Naive B cell (primary cell): ENCODE measurements around the gene ZNF446. TPM values are rescaled to one million over a fixed set of nuclear protein-coding genes. Genes with fewer than 3 reads are reported as not detected.
A peak's percentile ranks its signal among the peaks of the same experiment; 100 is the strongest.
"Not testable (repeated sequence)": the region's sequence is repeated elsewhere in the genome, so short reads cannot be mapped to it uniquely, and the experiment has no call there.

Source experiments
- ATAC-seq, 2 donors: fragments of 150-1000 bp; cut with Tn5 transposase; 2 replicates each; pipeline ENCODE4 v1.10.0; 2021; ENCODE audit warnings: low read depth in 2 of 2, mild to moderate bottlenecking in 2 of 2, moderate library complexity in 2 of 2
- DNase-seq: peaks from one replicate; pipeline ENCODE4 v3.0.0; 2022
- H3K27ac Mint-ChIP-seq, 6 donors: one replicate each; pipeline ENCODE4 v1.8.0; 2020 to 2022; ENCODE audit warnings: mild to moderate bottlenecking in 6 of 6, mixed read lengths in 6 of 6, moderate library complexity in 5 of 6, inconsistent platforms in 2 of 6
- H3K27me3 Mint-ChIP-seq, 3 donors: one replicate each; pipeline ENCODE4 v1.8.0; 2021 to 2022; ENCODE audit warnings: mixed read lengths in 3 of 3, mild to moderate bottlenecking in 1 of 3
- H3K36me3 Mint-ChIP-seq, 2 donors: one replicate each; pipeline ENCODE4 v1.8.0; 2020 to 2022; ENCODE audit warnings: mixed read lengths in 2 of 2, inconsistent platforms in 1 of 2, mild to moderate bottlenecking in 1 of 2
- H3K4me1 Mint-ChIP-seq, 3 donors: one replicate each; pipeline ENCODE4 v1.8.0; 2020 to 2022; ENCODE audit warnings: mixed read lengths in 3 of 3, inconsistent platforms in 1 of 3, mild to moderate bottlenecking in 1 of 3, moderate library complexity in 1 of 3
- H3K4me3 Mint-ChIP-seq, 8 donors: one replicate each; pipeline ENCODE4 v1.8.0; 2020 to 2022; ENCODE audit warnings: mild to moderate bottlenecking in 8 of 8, mixed read lengths in 8 of 8, moderate library complexity in 8 of 8, inconsistent platforms in 2 of 8
- H3K9me3 Mint-ChIP-seq, 7 donors: one replicate each; pipeline ENCODE4 v1.8.0; 2020 to 2022; ENCODE audit warnings: mixed read lengths in 7 of 7, mild to moderate bottlenecking in 5 of 7, inconsistent platforms in 2 of 7, moderate library complexity in 1 of 7
- polyA plus RNA-seq, 6 donors: library from polyadenylated mRNA; unstranded; fragments of 300-500 nt; fragmentation: Illumina TruSeq; gene quantifications; one replicate each; pipeline ENCODE4 v1.2.3, GENCODE V29; 2021; ENCODE audit warnings: low read depth in 6 of 6

ZNF446 gene
- polyA plus RNA-seq, 6 donors from 2014 or later = 4.1 to 6.2 (median 5.0) TPM

DNA sequence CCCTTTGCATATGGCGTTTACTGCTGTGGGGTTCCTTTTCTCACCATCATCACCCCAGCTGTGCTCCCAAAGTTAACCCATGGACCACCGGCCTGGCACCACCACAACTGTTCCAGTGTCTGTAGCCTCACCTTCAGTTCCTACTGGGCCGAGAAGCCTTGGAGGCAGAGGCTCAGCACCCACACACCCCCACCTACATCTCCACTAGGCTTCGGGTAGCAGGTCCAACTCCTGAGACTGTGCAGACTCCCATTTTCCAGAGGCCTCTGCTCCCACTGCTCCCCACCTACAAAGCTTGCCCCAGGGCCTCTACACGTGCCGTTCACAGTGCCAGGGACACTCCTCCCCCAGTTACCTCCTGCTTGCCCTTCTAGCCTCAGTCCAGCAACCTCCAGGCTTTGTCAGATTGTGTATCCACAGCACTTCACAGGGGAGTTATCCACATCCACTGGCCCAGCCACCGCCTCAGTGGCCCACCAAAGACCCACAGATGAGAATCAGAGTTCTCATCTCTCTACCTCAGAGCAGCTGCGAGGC is 21.6 kb downstream of the ZNF446 start:
- peak overlapping the region in 6 of 8 donors; percentile 42 to 97 (median 94) for H3K4me3 Mint-ChIP-seq
- H3K36me3 Mint-ChIP-seq = peaks cover 0 to 8% of the 10 kb centered on the region in 2 donors
- DNase-seq (no peak), ATAC-seq (no peak)
- peaks cover 12 to 21% (median 13%) of the 10 kb centered on the region in 3 donors for H3K4me1 Mint-ChIP-seq
- peaks cover 0 to 16% (median 11%) of the 10 kb centered on the region in 7 donors for H3K9me3 Mint-ChIP-seq
- H3K27ac Mint-ChIP-seq = peak overlapping the region in 3 of 6 donors; percentile 37 to 74 (median 49)
- H3K27me3 Mint-ChIP-seq = no peaks in the 10 kb centered on the region

DNA sequence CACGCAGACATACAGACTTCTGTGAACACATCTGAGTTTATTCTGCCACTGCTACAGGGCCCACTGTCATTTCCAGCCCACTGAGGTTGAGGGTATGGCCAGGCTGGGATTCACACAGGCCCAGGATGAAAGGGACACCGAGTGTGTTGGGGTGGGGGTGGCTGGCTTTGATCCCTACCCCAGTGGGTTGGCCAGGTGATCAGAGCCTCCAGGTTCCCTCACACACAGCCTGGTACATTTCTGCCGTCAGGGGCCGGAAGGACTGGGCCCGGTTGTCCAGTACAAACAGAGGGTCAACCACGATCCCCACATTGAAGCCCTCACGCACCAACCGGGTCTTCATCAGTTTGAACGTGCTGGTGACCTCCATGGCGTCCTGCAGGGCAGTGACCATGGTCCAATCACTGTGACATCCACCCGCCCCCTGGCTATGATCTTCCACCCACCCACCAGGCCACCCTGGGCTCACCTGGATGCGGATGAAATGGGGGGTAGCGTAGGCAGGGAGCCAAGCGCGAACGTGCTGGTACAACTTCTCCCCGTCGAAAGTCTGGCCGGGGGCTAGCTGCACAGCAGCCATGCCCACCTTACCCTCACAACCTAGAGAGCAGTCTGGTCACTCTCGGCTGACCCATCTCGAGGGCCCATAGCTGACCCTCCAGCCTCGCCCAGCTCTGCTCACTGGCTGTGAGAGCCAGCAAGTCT is 22.3 kb downstream of the ZNF446 start:
- no peaks in the 10 kb centered on the region for H3K27me3 Mint-ChIP-seq
- no peak for DNase-seq
- H3K4me3 Mint-ChIP-seq = peak overlapping the region; percentile 86 to 97 (median 94)
- ATAC-seq = no peak
- H3K27ac Mint-ChIP-seq = peak overlapping the region in 2 of 6 donors; percentile 99
- H3K4me1 Mint-ChIP-seq = peaks cover 12 to 21% (median 13%) of the 10 kb centered on the region in 3 donors
- peaks cover 0 to 8% of the 10 kb centered on the region in 2 donors for H3K36me3 Mint-ChIP-seq
- peaks cover 0 to 22% (median 11%) of the 10 kb centered on the region in 7 donors for H3K9me3 Mint-ChIP-seq

DNA sequence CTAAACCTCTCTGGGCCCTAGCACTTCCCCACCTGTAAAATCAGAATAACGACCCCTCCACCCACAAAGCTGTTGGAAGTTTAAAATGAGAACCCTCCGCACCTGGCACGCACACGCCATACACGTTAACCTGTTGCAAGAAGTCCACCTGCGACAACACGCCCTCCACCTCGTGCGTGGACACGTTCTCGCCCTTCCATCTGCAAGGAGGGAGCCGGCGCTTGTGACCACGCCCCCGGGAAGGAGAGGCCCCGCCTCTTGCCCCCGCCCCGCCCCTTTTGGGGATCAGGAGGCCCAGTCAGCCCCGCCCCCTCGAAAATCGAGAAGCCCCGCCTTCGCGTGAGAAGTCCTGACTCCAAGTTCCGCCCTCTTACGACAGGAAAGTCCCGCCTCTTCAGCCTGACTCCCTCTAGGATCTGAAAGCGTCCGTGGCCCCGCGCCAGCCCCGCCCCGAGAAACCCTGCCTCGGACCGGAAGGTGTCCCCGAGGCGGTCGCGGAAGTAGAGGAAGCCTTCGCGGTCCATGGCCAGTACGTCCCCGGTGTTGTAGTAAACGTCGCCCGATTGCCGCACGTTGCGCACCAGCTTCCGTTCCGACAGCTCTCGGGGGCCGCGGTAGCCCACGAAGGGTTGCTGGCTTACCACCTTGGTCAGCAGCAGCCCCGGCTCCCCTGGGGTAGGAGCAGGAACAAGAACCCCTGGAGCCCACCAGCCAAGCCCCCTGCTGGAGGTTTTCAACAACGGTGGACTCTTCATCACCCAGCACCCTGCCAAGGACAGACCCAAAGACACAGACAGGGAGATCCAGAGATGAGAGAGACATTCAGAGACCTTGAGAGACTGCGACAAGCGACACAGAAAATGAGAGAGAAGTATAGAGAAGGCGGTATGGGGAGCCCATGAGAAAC is 23.1 kb downstream of the ZNF446 start:
- peaks cover 0 to 22% (median 13%) of the 10 kb centered on the region in 7 donors for H3K9me3 Mint-ChIP-seq
- H3K27me3 Mint-ChIP-seq = no peaks in the 10 kb centered on the region
- DNase-seq = peak; percentile 88
- H3K4me1 Mint-ChIP-seq = peaks cover 12 to 21% (median 13%) of the 10 kb centered on the region in 3 donors
- peak; percentile 88 to 89 for ATAC-seq
- H3K4me3 Mint-ChIP-seq = peak overlapping the region; percentile 86 to 97 (median 94)
- peaks cover 0 to 8% of the 10 kb centered on the region in 2 donors for H3K36me3 Mint-ChIP-seq
- H3K27ac Mint-ChIP-seq = peak overlapping the region; percentile 86 to 99 (median 96)

DNA sequence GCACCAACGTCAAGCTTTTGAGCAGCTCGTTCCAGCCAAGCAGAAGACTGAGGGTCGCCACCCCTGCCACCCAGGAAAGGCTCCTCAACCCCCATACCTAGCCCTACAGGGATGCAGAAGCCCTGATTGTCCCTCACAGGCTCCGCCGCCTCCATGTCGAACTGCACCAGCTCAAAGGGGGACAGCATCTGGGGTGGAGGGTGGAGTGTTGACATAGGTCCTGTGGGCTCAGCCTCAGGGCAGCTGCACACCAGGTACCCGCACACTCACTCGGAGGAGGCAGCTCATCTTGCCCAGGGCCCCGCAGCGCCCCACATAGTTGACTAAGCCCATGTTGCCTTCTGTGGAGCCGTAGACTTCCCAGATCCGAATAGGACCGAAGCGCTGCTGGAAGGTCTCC is 24.1 kb downstream of the ZNF446 start:
- ATAC-seq (no peak), DNase-seq (no peak)
- H3K9me3 Mint-ChIP-seq = peaks cover 0 to 22% (median 13%) of the 10 kb centered on the region in 7 donors
- peaks cover 0 to 8% of the 10 kb centered on the region in 2 donors for H3K36me3 Mint-ChIP-seq
- H3K27me3 Mint-ChIP-seq = no peaks in the 10 kb centered on the region
- H3K4me1 Mint-ChIP-seq = peaks cover 12 to 21% (median 13%) of the 10 kb centered on the region in 3 donors
- H3K4me3 Mint-ChIP-seq = peak overlapping the region in 5 of 8 donors; percentile 35 to 94 (median 57)
- peak overlapping the region in 2 of 6 donors; percentile 75 to 94 for H3K27ac Mint-ChIP-seq

DNA sequence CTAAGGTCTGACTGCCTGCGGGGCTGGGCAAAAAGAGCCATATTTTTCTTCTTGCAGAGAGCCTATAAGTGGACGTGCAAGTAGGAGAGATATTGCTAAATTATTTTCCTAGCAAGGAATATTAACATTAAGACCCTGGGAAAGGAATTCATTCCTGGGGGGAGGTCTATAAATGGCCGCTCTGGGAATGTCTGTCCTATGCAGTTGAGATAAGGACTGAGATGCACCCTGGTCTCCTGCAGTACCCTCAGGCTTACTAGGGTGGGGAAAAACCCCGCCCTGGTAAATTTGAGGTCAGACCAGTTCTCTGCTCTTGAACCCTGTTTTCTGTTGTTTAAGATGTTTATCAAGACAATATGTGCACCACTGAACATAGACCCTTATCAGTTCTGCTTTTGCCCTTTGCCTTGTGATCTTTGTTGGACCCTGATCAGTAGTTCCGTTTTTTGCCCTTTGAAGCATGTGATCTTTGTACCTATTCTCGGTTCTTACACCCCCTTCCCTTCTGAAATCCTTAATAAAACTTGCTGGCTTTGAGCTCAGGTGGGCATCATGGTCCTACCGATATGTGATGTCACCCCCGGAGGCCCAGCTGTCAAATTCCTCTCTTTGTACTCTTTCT is 31.6 kb downstream of the ZNF446 start:
- H3K27me3 Mint-ChIP-seq, DNase-seq, H3K4me1 Mint-ChIP-seq, H3K36me3 Mint-ChIP-seq, ATAC-seq: not testable (repeated sequence)
- H3K9me3 Mint-ChIP-seq = peaks cover 5 to 17% (median 13%) of the 10 kb centered on the region in 7 donors
- peak overlapping the region in 1 of 6 donors; percentile 42 for H3K27ac Mint-ChIP-seq
- peak overlapping the region in 2 of 8 donors; percentile 7 to 20 for H3K4me3 Mint-ChIP-seq

DNA sequence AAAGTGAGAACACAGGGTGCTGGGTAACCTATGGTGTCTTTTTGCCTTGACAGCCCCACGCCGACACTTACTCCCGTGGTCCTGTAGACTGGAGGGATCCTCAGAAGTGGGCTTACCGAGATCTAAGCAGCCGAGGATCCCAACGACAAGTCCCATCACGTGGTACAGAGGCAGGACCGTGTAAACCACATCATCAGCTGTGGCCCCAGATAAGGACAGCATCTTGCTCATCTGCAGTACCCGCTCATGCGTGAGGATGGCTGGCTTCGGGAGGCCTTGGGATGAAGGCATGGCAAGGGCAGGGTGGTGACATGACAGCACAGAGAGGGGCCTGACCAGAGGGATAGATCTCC is 33.6 kb downstream of the ZNF446 start:
- DNase-seq = no peak
- Mint-ChIP-seq H3K4me3 (peak overlapping the region in 1 of 8 donors; percentile 30), H3K36me3 (peaks cover 0 to 7% of the 10 kb centered on the region in 2 donors), H3K4me1 (peaks cover 10 to 24% (median 14%) of the 10 kb centered on the region in 3 donors), H3K27me3 (no peaks in the 10 kb centered on the region), H3K9me3 (peaks cover 4 to 14% (median 10%) of the 10 kb centered on the region in 7 donors), H3K27ac (peak overlapping the region in 1 of 6 donors; percentile 56)
- no peak for ATAC-seq

DNA sequence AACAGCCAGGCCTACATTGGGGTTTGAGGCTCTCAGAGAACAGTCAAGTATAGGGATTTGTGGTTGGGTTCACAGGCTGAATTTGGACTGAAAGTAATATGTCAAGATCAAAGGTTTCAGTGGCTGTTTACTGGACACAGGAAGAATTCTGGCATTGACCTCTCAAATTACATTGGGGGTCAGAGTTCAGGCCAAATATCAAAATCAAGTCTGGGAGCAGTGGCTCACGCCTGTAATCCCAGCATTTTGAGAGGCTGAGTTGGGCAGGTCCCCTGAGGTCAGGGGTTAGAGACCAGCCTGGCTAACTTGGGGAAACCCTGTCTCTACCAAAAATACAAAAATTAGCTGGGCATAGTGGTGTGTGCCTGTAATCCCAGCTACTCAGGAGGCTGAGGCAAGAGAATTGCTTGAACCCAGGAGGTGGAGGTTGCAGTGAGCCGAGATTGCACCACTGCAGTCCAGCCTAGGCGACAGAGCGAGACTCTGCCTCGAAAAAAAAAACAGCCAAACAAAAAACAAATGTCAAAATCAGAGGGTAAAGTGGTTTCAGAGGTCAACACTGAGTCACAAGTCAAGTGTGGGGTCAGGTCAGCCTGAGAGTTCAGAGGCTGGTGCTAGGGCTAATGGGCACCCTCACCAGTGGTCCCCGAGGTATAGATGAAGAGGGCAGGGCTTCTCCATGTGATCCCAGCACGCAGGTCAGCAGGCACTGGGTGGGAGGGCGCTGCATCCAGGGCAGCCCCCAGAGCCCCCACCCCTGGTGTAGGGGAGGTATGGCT is 34.1 kb downstream of the ZNF446 start:
- peak overlapping the region in 2 of 6 donors; percentile 34 to 56 for H3K27ac Mint-ChIP-seq
- no peak for DNase-seq
- H3K9me3 Mint-ChIP-seq = peaks cover 4 to 14% (median 10%) of the 10 kb centered on the region in 7 donors
- H3K27me3 Mint-ChIP-seq = no peaks in the 10 kb centered on the region
- H3K36me3 Mint-ChIP-seq = peaks cover 0 to 7% of the 10 kb centered on the region in 2 donors
- H3K4me3 Mint-ChIP-seq = peak overlapping the region in 1 of 8 donors; percentile 30
- H3K4me1 Mint-ChIP-seq = peaks cover 15 to 28% (median 16%) of the 10 kb centered on the region in 3 donors
- no peak for ATAC-seq

DNA sequence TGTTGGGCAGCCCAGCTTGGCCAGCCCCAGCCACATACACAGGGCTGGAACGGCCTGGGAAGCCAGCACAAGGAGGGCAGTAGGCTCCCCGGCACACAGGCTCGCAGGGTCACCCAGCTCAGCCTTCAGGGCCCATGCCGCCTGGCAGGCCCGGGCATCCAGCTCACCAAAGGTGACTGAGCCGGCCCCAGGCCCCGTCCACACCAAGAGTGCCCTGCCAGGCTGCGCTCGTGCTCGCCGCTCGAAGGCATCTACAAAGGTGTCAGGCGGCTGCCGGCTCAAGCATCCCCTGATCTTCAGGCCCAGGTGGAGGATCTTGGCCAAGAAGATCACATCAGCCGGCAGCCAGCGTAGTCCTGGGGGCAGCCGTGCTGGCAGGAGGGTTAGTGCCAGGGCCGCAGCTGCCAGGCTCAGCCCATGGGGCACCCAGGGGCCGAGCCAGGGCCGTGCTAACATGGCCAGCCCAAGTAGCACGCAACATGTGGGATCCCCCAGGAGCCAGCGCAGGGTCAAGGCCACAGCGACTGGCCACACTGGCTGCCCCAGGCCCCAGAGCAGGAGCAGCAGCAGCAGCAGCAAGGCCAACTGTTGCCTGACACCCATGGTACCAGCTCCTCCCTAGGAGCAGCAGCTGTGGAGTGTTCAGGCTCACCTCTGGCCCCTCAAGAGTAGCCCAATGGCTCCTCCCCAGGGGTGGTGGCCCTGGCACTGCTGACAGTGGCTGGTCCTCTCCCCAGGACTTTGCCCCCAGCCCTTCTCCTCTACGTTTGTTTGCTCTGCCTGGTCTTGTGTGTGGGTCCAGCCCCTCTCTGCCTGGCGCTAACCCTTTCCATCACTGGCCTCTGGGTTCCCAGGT is 35.4 kb downstream of the ZNF446 start, which contains the start of gene SLC27A5:
Gene SLC27A5, minus strand, starts transcription at position 640 of the 856 bp plus-strand sequence. Its CDS starts 37 bp downstream, at position 603.
- H3K36me3 Mint-ChIP-seq = peaks cover 0 to 7% of the 10 kb centered on the region in 2 donors
- ATAC-seq (no peak), DNase-seq (no peak)
- peaks cover 23 to 37% (median 24%) of the 10 kb centered on the region in 3 donors for H3K4me1 Mint-ChIP-seq
- H3K27me3 Mint-ChIP-seq = no peaks in the 10 kb centered on the region
- H3K4me3 Mint-ChIP-seq = peak within 1 kb of the TSS in 1 of 8 donors; percentile 57
- H3K9me3 Mint-ChIP-seq = peaks cover 4 to 11% (median 8%) of the 10 kb centered on the region in 7 donors
- H3K27ac Mint-ChIP-seq = peak within 1 kb of the TSS in 2 of 6 donors; percentile 64 to 71

DNA sequence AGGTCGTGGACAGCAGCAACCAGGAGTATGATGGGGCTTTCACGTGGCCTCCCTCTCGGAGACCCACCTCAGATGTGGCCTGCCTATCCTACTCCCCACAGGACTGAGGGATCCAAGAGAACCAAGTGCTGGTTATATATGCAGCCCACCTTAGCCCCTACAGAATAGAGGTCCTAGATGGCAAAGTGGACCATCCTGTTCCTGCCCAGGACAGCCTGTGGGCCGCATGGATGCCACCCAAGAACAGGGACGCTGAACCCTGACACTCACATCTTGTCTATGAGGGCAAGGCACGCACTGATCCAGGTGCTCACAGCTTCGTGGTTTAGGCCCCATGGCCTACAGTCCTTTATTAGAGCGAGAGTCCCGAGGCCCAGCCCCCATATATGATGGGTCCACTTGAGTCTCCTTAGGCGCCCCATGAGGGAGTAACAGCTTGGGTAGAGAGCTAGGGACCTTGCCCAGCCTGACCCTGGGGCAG is 37.1 kb downstream of the ZNF446 start:
- DNase-seq (no peak), ATAC-seq (no peak)
- Mint-ChIP-seq H3K4me1 (peaks cover 28 to 48% (median 32%) of the 10 kb centered on the region in 3 donors), H3K9me3 (no peaks in the 10 kb centered on the region), H3K36me3 (peaks cover 0 to under 1% of the 10 kb centered on the region in 2 donors), H3K4me3 (peak overlapping the region in 6 of 8 donors; percentile 29 to 73 (median 56)), H3K27me3 (no peaks in the 10 kb centered on the region), H3K27ac (peak overlapping the region in 1 of 6 donors; percentile 49)

DNA sequence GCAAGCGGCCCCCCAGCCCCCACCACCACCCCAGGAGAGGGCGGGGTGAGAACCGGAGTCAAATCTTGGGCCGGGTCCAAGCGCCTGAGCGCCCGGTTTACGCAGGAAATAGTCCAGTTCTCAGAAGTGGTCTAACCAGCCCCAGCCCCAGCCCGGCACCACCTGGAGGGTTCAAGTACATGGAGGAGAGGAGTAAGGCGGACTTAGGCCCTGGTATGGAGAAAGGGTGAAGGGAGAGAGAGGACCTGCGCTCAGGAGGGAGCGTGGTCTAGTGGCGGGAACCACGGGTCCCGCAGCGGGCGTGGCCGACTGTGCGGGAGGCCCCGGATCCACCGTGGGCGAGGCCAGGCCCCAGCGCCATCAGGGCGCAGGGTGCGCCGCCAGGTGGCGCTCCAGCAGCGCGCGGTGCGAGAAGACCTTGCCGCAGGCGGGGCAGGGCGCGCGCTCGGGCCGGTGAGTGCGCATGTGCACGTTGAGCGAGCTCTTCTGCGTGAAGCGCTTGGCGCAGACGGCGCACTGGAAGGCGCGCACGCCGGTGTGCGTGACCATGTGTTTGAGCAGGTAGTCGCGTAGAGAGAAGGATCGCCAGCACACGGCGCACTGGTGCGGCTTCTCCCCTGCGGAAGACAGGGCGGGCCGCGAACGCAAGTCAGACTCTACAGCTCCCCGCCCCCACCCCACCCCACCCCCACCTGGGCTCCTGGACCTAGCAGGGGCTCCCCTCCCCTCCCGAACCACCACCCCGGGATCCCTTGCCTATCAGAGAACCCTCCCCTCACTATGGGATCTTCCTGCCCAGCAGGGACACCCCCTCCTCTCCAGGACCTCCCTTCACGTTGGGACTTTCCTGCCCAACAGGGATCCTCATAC is 37.8 kb downstream of the ZNF446 start:
- peak overlapping the region; percentile 64 to 86 (median 76) for H3K4me3 Mint-ChIP-seq

More for the DNA sequence above, 37.8 kb downstream of the ZNF446 start:
- Mint-ChIP-seq H3K36me3 (no peaks in the 10 kb centered on the region), H3K27me3 (no peaks in the 10 kb centered on the region), H3K27ac (peak overlapping the region in 4 of 6 donors; percentile 49 to 92 (median 75)), H3K4me1 (peaks cover 33 to 54% (median 39%) of the 10 kb centered on the region in 3 donors), H3K9me3 (no peaks in the 10 kb centered on the region)
- peak; percentile 87 to 90 for ATAC-seq
- DNase-seq = peak; percentile 81
